HG03432 (cell line): ENCODE data around the gene SLC25A1.

Experiments
- ATAC-seq: cut with Tn5 transposase; IDR thresholded peaks from one replicate; pipeline ENCODE4 v1.9.1; 2021; ENCODE audit warnings: mild to moderate bottlenecking, moderate library complexity; ENCODE audit not compliant: unreplicated experiment

The SLC25A1 gene

DNA sequence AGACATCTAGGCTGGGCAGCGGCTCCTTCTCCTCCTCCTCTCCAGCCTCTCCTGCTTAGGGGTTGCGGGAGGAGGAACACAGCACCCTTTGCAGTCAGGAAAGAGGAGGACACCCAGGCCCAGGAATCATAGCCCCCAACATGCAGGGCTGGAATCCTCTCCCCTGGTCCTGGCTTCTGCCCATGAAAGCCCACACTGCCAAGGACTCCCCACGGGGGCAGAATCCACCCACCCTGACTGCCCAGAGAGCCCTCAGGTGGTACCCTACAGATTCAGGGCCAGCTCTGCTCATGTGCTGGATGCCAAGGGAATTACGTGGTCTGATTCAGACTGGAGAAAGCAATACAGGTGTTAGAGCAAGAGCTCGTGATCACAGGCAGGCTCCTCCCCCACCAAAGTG, 38.6 kb downstream of the SLC25A1 start:
- no peak for ATAC-seq

DNA sequence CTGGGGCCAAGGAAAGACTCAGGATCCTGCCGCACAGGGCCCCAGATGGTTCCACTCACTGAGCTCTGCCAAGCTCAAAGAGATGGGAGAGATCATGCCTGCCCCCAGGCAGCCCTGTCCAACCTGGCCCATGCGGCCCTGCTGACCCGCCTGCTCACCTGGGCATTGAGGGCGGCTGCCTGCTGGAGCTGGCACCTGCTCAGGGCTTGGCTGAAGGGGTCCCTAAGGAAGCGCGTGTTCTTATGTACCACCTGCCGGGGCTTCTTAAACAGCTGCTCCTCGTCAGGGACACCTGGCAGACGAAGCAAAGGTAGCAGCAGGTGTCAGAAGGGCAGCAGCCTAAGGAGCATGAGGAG, 39.6 kb downstream of the SLC25A1 start:
- no peak for ATAC-seq

DNA sequence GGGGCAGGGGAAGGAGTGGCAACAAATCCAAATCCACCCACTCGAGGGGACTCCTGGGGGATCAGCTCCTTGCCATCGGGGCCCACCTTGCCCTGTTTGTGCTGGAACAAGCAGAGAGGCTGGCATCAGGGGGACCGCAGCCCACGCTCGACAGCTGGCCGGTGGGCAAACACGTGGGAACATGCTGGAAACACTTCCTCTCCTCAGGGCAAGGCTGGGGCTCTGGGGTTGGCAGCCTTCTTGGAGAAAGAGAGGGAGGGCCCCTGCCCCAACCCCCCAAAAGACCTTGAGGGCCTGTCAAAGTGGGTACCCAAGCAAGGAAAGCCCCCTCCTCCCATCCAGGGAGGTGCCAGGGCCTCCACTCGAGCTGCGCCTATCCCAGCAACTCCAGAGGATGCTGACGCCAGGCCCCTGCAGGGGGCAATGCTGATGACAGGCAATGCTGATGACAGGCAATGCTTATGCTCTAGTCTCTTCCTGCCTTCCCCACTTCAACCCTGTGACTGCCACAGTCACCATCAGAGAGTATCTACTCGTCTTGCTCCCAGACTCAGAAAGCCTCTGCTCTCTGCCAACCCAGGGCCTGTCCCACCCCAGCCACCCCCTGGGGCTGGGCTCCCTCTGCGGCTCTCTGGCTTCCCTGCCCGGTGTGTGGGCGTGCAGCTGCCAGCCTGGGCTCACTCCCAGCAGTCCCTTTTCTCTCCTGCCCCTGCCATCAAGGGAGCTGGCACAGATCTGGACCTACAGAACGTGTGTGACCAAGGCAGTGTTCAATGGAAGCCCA, 40.1 kb downstream of the SLC25A1 start:
- ATAC-seq, result no peak

GRCh38 chr22:19137384-19138216, 40.9 kb downstream of the SLC25A1 start:
- no peak for ATAC-seq

- ATAC-seq, result no peak
Observed at GRCh38 chr22:19136915-19137314, 41.6 kb downstream of the SLC25A1 start.

DNA sequence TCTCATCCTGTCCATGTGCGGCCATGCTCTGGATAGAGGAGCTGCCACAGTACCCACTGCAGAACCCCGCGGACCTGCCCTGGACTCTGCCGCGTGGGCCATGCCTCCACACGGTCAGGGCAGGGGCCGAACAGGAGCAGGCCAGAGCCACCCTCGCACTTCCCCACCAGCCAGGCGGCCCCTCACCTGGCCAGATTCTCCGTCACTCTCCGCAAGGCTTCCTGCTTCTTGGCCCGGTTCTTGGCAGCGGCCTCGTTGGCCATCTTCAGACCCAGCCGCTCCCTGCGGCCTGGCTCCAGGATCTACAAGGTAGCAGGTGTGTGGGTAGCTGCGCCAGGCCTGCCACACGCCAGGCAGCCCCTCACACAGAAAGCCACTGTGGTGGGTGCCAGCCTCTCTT, 43.7 kb downstream of the SLC25A1 start:
- ATAC-seq, result no peak

DNA sequence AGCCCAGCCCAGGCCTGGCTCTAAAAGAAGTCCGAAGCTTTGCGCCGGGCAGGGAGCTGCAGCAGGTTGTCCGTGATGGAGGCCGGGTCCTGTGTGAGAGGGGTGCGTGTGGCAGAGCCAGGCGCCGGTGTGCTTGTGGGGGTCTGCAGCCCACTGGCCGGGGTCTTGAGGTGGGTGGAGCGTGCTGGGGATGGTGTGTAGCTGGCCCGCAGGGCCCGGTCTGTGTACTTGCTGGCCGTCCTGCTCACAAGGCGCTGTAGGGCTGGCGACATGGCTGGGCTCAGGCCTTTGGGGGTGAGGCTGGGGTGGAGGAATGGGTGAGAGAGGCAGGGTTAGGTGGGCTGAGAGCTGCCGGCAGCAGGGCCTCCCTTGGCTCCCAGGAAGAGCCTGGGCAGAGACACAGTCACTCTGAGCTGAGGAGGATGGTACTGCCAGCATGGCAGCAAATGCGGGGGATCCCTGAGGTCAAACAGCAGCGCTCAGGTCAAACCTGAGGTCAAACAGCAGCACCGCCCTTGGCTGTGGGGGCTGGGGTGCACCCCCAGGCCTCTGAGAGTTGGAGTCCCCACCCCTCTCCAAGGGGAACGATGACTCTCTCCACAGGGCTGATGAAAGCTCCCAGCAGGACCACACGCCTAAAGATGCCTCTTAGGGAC, 44.2 kb downstream of the SLC25A1 start:
- ATAC-seq, result no peak

DNA sequence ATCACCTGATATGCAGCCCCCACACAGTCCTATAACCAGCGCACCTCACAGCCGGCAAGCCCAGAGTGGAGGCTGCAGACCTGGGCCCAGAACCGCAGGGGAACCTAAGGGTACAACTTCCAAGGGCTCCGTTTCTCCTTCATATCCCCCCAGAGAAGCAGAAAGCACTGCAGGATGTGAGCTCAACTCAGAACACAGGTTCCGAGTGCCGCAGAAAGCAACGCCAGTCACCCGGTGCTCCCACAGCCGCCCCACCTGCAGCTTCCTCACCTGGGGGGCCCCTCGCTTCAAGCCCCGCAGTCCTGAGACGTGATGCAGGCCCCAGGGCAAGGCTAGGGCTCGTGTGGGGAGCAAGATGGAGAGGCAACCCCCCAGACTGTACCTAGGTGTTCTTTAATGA, 45.0 kb downstream of the SLC25A1 start:
- no peak for ATAC-seq

DNA sequence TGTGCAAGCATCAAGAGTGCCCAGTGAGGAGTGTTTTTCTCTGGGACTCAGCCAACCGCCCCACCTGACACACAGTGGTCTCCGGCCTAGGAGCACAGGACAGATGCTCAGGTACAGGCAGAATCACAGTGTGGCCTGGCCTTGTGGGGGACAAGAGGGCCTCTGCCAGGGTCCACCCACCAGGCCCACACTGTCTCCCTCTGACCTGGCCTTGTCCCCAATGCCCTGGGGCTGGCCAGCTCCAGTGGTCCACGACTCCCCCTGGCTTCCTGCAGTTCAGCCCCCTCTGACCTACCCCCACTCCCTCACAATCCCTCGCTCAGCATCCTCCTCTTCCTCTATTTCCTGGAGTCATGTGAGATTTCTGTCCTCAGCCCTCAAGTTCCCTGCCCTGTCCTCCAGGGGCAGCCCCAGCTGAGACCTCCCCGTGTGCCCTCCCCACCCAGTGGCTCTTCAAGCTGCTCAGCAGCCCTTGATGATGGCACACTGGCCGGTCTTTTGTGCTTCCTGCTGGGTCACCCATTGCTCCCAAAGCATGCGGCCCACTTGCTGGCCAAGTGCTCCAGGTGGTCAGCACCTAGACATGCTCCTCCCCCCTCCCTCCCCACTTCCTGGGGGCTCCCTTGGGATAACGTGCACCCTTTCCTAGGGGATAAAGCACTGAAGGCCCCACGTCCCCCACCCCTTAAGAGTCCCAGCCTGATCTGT, 45.7 kb downstream of the SLC25A1 start:
- no peak for ATAC-seq

DNA sequence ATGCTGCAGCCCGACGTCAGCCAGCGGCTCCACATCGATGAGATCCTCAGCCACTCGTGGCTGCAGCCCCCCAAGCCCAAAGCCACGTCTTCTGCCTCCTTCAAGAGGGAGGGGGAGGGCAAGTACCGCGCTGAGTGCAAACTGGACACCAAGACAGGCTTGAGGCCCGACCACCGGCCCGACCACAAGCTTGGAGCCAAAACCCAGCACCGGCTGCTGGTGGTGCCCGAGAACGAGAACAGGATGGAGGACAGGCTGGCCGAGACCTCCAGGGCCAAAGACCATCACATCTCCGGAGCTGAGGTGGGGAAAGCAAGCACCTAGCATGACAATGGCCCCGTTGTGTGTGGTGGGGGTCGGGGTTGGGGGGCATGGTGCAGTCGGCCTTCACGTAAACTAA, 46.4 kb downstream of the SLC25A1 start:
- no peak for ATAC-seq

- ATAC-seq, result no peak
Observed at GRCh38 chr22:19131685-19132015, 46.9 kb downstream of the SLC25A1 start.

DNA sequence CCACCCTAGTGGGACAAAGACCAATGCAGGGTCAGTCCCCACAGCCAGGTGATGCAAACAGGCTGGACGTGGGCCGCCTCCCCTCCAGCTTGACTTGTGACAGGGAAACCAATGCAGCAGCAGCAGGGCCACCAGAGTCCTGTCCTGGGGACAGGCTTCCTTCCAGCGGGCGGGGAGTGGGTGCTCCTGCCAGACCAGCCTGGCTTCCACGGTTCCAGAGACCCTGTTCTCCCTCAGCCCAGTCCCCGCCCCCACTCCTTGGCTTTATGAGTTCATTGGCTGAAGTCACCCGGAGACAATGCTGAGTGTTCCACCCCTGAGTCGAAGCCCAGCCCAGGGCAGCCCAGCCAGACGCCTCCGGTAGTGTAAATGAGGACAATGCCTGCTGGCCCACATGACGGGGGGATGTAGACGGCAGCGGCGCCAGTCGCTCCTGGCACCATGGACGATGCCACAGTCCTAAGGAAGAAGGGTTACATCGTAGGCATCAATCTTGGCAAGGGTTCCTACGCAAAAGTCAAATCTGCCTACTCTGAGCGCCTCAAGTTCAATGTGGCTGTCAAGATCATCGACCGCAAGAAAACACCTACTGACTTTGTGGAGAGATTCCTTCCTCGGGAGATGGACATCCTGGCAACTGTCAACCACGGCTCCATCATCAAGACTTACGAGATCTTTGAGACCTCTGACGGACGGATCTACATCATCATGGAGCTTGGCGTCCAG, 47.4 kb downstream of the SLC25A1 start, which contains the start of gene TSSK2:
TSSK2 (plus strand) TSS at position 350 of the 726 bp plus-strand sequence; CDS start at position 442, 92 bp downstream.
- no peak for ATAC-seq

GRCh38 chr22:19129871-19130270, 48.7 kb downstream of the SLC25A1 start:
- no peak for ATAC-seq

GRCh38 chr22:19128946-19129727, 49.4 kb downstream of the SLC25A1 start:
- no peak for ATAC-seq

- no peak for ATAC-seq
Observed at GRCh38 chr22:19128009-19128401, 50.5 kb downstream of the SLC25A1 start.

GRCh38 chr22:19127329-19128008, 51.1 kb downstream of the SLC25A1 start:
- no peak for ATAC-seq

DNA sequence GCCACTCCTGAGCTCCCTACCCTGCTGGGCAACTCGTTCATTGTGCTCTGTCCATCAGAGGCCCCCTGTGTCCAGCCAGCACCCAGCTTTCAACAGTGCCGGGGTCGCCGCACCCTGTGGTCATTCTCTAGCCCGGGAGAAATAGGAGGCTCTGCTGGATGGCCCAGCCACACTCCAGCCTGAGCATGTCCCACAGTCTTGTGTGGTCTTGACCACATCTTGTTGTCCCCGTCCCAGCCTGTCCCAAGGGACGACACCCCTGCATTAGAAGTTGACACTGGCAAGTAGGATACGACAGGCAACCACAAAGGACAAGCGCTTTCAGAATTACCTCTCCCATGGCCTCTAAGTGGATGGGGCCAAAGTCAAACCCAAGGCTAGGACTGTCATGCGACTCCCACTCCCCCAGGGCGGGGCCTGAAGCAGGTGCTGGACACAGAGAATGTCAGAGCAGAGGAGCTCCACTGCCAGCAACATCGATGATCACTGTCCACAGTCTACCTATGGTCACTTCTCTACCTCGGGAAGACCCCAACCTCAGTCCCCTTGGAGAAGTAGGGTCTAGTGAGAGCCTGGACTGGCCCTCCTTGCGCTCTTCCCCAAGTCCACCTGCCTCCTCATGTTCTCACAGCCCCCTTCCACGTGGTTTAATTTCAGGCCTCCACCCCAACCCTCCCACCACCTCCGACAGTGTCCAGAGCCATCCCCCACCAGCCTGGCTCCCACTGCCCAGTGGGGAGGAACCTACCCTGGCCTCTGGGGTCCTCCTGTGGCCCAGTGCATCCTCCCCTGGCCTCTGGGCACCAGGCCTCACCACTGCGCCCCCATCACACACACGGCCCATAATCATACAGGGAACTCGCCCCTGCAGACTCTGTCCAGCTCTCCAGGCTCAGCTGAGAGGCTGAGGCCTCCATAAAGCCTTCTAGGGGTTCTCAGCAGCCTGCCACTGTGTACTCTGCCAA, 51.9 kb downstream of the SLC25A1 start:
- ATAC-seq, result no peak
